ENCODE measurements around the gene SRCAP. TPM values are rescaled to one million over a fixed set of nuclear protein-coding genes. Genes with fewer than 3 reads are reported as not detected.

The SRCAP gene
- total RNA-seq, 1 donor from 2014 or later: 4.6 TPM

DNA sequence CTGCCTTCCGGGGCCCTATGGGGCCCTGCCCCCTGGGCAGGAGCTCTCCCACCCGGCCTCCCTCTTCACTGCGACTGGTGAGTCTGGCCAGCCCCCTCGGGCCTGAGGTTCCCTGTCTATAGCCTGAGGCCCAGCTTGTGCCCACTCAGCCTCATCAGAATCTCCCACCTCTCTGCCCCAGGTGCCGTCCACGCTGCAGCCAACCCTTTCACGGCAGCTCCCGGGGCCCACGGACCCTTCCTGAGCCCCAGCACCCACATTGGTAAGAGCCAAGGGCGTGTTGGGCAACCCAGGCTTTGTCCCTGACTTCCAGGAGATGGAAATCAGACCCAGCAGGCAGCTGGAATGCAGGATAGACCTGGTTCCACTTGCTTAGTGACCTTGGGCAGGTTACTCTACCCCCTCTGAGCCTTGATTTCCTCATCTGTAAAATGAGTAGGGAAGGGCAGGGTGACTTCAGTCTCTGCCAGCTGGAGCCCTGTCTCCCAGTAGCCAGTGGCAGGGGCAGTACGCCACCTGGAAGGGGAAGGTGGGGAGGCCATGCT lies 31.5 kb upstream of the SRCAP start:
- DNase-seq (ENCODE audit: low spot score): no peak
- H3K36me3 ChIP-seq: no peaks in the 10 kb centered on the region
- no peak overlapping the region for H2AFZ ChIP-seq (replicated peaks)
- H3K9me3 ChIP-seq (ENCODE audit: low read depth): no peaks in the 10 kb centered on the region
- TF ChIP-seq, protein P1, sequence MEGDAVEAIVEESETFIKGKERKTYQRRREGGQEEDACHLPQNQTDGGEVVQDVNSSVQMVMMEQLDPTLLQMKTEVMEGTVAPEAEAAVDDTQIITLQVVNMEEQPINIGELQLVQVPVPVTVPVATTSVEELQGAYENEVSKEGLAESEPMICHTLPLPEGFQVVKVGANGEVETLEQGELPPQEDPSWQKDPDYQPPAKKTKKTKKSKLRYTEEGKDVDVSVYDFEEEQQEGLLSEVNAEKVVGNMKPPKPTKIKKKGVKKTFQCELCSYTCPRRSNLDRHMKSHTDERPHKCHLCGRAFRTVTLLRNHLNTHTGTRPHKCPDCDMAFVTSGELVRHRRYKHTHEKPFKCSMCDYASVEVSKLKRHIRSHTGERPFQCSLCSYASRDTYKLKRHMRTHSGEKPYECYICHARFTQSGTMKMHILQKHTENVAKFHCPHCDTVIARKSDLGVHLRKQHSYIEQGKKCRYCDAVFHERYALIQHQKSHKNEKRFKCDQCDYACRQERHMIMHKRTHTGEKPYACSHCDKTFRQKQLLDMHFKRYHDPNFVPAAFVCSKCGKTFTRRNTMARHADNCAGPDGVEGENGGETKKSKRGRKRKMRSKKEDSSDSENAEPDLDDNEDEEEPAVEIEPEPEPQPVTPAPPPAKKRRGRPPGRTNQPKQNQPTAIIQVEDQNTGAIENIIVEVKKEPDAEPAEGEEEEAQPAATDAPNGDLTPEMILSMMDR (IDR thresholded peaks at IDR 0.05): no peak
- TF ChIP-seq EZH2 (IDR thresholded peaks at IDR 0.05) (no peak), EZH2phosphoT487 (IDR thresholded peaks at IDR 0.05) (no peak)
- peaks cover 11% of the 10 kb centered on the region for H3K79me2 ChIP-seq (ENCODE audit: low read depth)
- H3K9ac ChIP-seq: no peak overlapping the region
- Mint-ChIP-seq H3K27me3 (ENCODE audit: insufficient read depth, low read depth) (no peaks in the 10 kb centered on the region), H3K4me1 (peaks cover 8% of the 10 kb centered on the region), H3K27ac (no peak overlapping the region), H3K4me3 (no peak overlapping the region), H3K36me3 (peaks cover 23% of the 10 kb centered on the region), H3K9me3 (no peaks in the 10 kb centered on the region)
- H3K4me1 ChIP-seq: no peaks in the 10 kb centered on the region
- H3K27ac ChIP-seq: no peak overlapping the region
- H4K20me1 ChIP-seq (ENCODE audit: low read depth): peaks cover 29% of the 10 kb centered on the region
- no peaks in the 10 kb centered on the region for H3F3A ChIP-seq (ENCODE audit: low read depth)
- no peak overlapping the region for H3K4me2 ChIP-seq
- no peak overlapping the region for H3K4me3 ChIP-seq
- H3K27me3 ChIP-seq: peaks cover 9% of the 10 kb centered on the region

DNA sequence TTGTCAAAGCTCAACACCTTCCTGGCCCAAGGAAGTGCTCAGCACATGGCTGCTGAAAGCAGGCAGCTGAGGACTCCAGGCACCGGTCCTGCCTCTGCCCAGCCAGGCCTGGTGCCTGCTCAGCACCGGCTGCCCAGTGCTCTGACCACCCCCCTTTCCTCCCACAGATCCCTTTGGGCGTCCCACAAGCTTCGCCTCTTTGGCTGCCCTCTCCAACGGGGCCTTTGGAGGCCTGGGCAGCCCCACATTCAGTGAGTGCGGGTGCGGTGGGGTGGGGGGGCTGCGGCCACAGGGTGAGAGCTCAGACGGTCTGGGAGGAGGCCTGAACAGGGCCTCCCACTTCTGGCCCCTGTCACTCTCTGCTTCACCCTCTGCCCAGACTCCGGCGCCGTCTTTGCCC lies 30.6 kb upstream of the SRCAP start:
- H3K9me3 ChIP-seq (ENCODE audit: low read depth): no peaks in the 10 kb centered on the region
- H4K20me1 ChIP-seq (ENCODE audit: low read depth): peaks cover 23% of the 10 kb centered on the region
- no peak for DNase-seq (ENCODE audit: low spot score)
- H3K27me3 Mint-ChIP-seq (ENCODE audit: insufficient read depth, low read depth): no peaks in the 10 kb centered on the region
- peaks cover 4% of the 10 kb centered on the region for H3K79me2 ChIP-seq (ENCODE audit: low read depth)
- H3K4me3 Mint-ChIP-seq: no peak overlapping the region
- no peak overlapping the region for H3K27ac ChIP-seq
- no peaks in the 10 kb centered on the region for H3K36me3 ChIP-seq
- peaks cover 17% of the 10 kb centered on the region for H3K36me3 Mint-ChIP-seq
- no peak overlapping the region for H3K9ac ChIP-seq
- H3F3A ChIP-seq (ENCODE audit: low read depth): no peaks in the 10 kb centered on the region
- no peak overlapping the region for H3K4me3 ChIP-seq
- no peak overlapping the region for H3K4me2 ChIP-seq
- TF ChIP-seq, protein P1 (IDR thresholded peaks at IDR 0.05): no peak
- TF ChIP-seq EZH2 (IDR thresholded peaks at IDR 0.05) (no peak), EZH2phosphoT487 (IDR thresholded peaks at IDR 0.05) (no peak)
- peaks cover 4% of the 10 kb centered on the region for H3K4me1 Mint-ChIP-seq
- H2AFZ ChIP-seq (replicated peaks): no peak overlapping the region
- H3K4me1 ChIP-seq: no peaks in the 10 kb centered on the region
- peaks cover 19% of the 10 kb centered on the region for H3K27me3 ChIP-seq
- H3K27ac Mint-ChIP-seq: no peak overlapping the region
- H3K9me3 Mint-ChIP-seq: no peaks in the 10 kb centered on the region

DNA sequence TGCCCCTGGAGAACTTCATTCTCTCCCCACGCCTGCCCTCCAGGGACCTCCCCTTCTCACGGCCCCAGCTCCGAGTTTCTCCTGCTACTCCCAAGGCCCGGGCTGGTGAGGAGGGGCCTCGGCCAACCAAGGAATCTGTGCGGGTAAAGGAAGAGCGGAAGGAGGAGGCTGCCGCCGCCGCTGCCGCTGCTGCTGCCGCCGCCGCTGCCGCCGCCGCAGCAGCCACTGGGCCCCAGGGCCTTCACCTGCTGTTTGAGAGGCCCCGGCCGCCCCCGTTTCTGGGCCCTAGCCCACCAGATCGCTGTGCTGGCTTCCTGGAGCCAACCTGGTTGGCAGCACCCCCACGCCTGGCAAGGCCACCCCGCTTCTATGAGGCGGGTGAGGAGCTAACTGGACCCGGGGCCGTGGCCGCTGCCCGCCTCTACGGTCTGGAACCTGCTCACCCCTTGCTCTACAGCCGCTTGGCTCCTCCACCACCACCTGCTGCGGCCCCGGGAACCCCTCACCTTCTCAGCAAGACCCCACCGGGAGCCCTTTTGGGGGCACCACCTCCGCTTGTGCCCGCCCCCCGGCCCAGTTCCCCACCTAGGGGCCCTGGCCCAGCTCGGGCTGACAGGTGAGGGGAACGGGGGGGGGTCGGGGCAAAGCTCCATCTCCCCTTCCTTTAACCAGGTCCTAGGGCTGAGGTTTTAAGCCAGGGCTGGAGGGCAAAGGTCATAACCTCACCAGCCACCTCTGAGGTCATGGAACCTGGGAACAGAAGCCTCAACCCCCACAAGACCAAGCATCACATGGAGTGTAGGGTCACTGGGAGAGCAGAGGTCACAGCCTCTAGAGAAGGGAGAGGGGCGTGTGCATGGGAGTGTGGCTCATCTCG lies 29.7 kb upstream of the SRCAP start:
- H4K20me1 ChIP-seq (ENCODE audit: low read depth): peaks cover 16% of the 10 kb centered on the region
- Mint-ChIP-seq H3K36me3 (peaks cover 13% of the 10 kb centered on the region), H3K4me3 (no peak overlapping the region), H3K4me1 (no peaks in the 10 kb centered on the region), H3K27me3 (ENCODE audit: insufficient read depth, low read depth) (no peaks in the 10 kb centered on the region), H3K9me3 (no peaks in the 10 kb centered on the region), H3K27ac (no peak overlapping the region)
- H3K79me2 ChIP-seq (ENCODE audit: low read depth): no peaks in the 10 kb centered on the region
- no peak overlapping the region for H3K27ac ChIP-seq
- no peak overlapping the region for H2AFZ ChIP-seq (replicated peaks)
- H3F3A ChIP-seq (ENCODE audit: low read depth): no peaks in the 10 kb centered on the region
- no peak overlapping the region for H3K4me2 ChIP-seq
- no peak for DNase-seq (ENCODE audit: low spot score)
- no peak overlapping the region for H3K4me3 ChIP-seq
- no peaks in the 10 kb centered on the region for H3K36me3 ChIP-seq
- H3K27me3 ChIP-seq: peaks cover 28% of the 10 kb centered on the region
- H3K4me1 ChIP-seq: no peaks in the 10 kb centered on the region
- no peaks in the 10 kb centered on the region for H3K9me3 ChIP-seq (ENCODE audit: low read depth)
- TF ChIP-seq EZH2phosphoT487 (IDR thresholded peaks at IDR 0.05) (no peak), EZH2 (IDR thresholded peaks at IDR 0.05) (no peak)
- TF ChIP-seq, protein P1 (IDR thresholded peaks at IDR 0.05): no peak
- no peak overlapping the region for H3K9ac ChIP-seq

All from neural progenitor cell (in vitro differentiated cells).